GM12874 (cell line): ENCODE data around the gene MVP.
A peak's percentile ranks its signal among the peaks of the same experiment; 100 is the strongest.

Experiments
- TF ChIP-seq, protein P1 (sequence below): IDR thresholded peaks from 2 replicates; pipeline ENCODE4 v1.5.1; 2011; ENCODE audit warnings: low read depth, mild to moderate bottlenecking, control low read depth, low read length, moderate library complexity; ENCODE audit not compliant: insufficient read depth

The MVP gene

DNA sequence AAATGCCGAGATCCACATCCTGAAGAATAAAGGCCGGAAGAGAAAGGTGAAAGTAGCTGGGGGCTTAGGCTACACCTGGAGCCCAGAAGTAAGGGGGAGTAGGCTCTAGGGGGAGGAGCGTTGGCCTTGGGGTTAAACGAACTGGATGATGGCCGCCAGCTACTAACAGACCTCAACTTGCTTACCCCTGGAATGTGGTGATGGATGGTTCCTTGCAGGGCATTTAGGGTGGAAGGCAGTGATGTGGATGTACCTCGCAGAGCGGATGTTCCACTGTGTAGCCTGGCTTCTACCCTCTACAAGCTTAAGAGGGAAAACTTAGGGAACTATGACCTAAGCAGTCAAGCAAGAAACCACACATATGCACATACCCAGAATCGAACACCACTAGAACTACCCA, 16.2 kb upstream of the MVP start:
- TF ChIP-seq, protein P1, sequence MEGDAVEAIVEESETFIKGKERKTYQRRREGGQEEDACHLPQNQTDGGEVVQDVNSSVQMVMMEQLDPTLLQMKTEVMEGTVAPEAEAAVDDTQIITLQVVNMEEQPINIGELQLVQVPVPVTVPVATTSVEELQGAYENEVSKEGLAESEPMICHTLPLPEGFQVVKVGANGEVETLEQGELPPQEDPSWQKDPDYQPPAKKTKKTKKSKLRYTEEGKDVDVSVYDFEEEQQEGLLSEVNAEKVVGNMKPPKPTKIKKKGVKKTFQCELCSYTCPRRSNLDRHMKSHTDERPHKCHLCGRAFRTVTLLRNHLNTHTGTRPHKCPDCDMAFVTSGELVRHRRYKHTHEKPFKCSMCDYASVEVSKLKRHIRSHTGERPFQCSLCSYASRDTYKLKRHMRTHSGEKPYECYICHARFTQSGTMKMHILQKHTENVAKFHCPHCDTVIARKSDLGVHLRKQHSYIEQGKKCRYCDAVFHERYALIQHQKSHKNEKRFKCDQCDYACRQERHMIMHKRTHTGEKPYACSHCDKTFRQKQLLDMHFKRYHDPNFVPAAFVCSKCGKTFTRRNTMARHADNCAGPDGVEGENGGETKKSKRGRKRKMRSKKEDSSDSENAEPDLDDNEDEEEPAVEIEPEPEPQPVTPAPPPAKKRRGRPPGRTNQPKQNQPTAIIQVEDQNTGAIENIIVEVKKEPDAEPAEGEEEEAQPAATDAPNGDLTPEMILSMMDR, result no peak

DNA sequence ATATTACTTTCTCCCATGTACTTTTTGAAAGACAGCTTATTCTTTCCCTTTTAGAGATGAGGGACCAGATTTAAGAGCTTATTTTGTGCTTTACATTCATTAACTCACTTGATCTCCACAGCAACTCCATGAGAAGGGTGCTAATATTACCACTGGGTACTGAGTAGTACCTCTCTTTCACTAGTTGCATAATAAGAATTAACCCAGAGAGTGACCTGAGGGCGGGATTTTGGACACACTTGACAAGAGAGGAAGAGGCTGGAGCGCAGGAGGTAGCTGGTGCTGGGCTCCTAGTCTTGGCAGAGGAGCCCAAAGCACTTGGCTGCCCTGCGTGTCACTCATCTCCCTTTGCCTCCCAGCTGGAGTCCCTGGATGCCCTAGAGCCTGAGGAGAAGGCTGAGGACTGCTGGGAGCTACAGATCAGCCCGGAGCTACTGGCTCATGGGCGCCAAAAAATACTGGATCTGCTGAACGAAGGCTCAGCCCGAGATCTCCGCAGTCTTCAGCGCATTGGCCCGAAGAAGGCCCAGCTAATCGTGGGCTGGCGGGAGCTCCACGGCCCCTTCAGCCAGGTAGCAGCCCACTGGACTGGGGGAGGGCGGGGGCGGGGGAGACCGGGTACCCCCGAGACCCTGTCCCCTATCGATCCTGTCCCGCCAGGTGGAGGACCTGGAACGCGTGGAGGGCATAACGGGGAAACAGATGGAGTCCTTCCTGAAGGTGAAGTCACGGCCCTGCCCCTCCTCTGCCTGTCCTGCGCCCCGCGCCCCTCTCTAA, 15.6 kb upstream of the MVP start:
- TF ChIP-seq, protein P1, result no peak

DNA sequence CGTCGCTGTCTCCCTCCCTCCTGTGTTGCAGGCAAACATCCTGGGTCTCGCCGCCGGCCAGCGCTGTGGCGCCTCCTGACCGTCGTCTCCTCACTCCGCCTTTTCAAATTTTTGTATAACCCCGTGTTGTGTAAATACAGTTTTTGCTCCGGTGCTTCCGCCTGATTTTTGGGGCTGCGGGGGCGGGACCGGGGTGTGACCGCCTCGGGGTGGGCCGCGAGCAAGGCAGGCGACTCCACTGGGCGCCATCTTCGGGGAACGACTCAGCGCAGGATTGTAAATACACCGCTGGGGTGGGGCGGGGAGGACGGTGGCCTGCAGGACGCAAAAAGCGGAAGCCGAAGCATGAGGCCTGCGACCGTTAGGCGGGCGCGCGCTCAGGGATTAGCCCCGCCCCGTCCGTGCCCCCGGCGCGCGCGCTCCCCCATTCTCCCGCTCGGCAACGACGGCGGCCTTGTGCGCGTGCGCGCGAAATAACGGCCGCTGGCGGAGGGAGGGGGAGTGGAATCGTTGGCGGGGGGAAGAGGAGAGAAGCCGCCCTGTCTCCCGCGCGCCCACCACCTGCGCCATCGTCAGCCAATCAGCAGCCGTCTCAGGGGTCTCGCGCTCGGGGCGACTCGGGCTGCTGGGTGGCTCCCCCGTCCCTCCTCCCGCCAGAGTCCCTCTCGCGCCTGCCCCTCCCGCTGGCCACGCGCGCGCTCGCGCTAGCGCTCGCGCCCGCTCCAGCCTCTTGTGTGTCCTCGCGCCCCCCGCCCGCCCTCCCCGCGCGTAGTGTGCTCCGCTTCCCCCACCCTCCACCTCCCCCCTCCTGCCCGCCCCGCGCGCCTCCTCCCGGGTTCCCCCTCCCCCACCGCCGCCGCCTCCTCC, 14.8 kb upstream of the MVP start:
- TF ChIP-seq, protein P1, result no peak

DNA sequence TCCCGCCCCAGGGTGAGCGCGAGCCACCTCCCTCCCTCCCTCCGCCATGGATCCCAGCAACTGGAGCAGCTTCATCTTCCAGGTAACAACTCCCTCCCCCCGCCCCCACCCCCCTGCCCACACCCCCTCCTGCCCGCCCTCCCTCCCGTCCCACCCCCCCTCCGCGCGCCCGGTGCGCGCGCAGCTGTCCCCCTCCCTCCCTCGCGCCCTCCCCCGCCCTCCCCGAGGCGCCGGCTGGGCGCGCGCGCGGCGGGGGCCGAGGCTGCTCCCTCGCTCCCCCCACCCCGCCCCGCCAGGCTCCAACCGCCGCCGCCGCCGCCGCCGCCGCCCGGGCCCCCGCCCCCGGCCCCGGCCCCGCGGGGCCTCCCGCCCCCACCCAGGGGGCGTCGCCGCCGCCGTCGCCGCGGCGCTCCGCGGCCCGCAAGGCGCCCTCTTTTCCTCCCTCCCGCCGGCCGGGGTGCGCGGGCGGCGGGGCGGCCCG, 14.1 kb upstream of the MVP start, which contains the start of gene MAZ:
TSS of gene MAZ (plus strand) at position 431 of the 481 bp plus-strand sequence. CDS start 173 bp downstream, outside the sequence.
- TF ChIP-seq, protein P1, result no peak

DNA sequence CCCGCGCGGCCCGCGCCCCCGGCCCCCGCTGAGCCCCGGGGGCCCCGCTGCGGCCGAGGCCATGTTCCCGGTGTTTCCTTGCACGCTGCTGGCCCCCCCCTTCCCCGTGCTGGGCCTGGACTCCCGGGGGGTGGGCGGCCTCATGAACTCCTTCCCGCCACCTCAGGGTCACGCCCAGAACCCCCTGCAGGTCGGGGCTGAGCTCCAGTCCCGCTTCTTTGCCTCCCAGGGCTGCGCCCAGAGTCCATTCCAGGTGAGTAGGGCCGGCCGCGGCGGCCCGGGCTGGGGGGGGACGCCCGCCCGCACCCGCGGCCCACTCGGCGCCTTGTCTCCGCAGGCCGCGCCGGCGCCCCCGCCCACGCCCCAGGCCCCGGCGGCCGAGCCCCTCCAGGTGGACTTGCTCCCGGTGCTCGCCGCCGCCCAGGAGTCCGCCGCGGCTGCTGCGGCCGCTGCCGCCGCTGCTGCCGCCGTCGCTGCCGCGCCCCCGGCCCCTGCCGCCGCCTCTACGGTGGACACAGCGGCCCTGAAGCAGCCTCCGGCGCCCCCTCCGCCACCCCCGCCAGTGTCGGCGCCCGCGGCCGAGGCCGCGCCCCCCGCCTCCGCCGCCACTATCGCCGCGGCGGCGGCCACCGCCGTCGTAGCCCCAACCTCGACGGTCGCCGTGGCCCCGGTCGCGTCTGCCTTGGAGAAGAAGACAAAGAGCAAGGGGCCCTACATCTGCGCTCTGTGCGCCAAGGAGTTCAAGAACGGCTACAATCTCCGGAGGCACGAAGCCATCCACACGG, 13.4 kb upstream of the MVP start:
- TF ChIP-seq, protein P1, result no peak

DNA sequence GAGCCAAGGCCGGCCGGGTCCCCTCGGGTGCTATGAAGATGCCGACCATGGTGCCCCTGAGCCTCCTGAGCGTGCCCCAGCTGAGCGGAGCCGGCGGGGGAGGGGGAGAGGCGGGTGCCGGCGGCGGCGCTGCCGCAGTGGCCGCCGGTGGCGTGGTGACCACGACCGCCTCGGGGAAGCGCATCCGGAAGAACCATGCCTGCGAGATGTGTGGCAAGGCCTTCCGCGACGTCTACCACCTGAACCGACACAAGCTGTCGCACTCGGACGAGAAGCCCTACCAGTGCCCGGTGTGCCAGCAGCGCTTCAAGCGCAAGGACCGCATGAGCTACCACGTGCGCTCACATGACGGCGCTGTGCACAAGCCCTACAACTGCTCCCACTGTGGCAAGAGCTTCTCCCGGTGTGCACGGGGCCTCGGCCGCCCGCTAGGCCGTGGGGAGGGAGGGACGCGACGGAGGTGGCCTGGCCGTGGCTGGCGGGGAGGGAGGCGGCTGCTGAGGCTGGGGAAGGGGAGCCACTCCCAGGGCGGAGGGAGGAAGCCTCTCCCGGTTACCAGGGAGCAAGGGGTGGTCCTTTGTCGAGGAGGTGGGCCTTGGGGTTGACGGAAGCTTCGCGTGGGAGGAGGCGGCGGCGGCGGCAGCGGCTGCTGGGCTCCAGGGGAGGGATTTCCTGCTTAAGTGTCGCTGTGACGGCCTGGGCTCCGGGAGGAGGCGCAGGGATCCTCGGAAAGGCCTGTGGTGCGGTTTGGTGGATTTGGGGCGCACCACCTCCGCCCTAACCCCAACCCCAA, 12.6 kb upstream of the MVP start:
- TF ChIP-seq, protein P1, result peak; percentile 88
